NCI-H748 (cell line): ENCODE results near the gene LBR.
"Not testable (repeated sequence)": the region's sequence is repeated elsewhere in the genome, so short reads cannot be mapped to it uniquely, and the experiment has no call there.

Source experiments
- DNase-seq: peaks from one replicate; lab custom pipeline; 2025; ENCODE audit not compliant: unreplicated experiment; lab: John Stamatoyannopoulos, UW

The LBR gene

DNA sequence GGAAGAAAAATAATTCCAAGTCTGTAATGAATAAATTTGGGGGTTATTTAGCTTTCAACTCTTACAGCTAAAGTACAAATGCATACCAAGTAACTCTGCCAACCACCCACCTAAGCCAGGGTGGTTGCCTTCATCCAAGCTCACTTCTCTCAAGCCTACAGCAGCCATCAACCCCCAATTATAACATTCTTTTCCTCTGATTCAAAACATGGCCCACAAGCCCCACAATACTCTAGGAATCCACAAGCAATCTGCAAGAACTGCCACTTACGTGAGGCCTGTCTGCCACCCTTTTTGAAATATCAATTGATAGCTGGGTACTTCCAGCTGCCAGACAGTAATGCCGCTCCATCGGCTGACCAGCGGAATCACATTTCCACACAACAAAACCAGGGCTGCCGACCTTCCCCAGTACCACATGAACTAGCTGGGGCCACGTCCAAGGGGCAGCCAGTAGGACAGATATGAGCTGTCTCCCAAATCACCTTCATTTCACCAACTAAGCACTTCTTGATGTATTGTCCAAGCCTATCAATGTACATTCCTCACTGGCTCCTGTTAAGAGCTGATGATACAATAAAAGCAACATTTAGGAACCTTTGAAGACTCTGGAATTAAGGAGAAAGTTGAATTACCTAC, 3.2 kb downstream of the LBR start:
- no peak for DNase-seq

DNA sequence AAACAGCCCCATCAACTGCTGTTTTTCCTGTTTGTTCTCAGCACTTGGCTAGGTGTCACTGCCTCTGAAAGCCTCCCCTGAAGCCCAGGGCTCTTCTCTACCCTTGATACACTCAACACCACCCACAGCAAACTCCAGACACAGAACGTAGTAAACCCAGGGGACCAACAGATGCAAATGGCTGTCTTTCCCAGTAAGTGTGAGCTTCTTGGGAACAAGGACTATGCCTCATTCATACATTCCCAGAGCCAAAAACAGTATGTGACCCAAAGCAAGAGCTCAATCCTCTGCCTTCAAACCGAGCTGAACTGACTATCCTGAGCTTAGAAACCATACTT, 4.4 kb downstream of the LBR start:
- DNase-seq: no peak

DNA sequence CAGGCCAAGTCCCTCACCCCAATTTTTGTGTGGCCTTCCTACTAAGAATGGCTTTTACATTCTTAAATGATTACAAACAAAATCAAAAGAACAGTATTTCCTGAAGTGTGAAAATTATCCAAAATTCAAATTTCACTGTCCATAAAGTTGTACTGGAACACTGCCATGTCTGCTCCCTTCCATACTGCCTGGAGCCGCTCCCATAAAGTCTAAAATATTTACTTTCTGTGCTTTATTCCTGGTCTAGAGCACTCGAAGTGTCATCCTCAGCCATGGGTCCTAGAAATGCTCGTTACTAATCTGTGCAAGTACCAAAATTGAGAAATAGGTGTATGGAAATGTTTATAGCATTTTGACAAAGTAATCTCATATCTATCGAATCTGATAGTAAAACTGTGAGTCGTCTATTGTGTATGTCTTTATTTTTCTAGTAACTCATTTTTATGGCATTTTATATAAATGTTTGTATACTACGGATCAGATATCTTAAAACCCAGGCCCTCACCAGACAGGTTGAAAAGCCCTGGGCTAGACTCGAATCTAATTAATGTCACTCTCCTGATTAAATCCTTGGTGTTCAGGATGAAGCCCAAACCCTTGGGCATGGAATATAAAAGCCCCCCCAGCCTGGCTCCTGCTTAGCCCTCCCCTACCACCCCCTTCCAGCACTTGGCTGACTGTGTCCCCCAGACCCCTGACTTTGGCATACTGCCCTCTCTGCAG, 4.9 kb downstream of the LBR start:
- no peak for DNase-seq

DNA sequence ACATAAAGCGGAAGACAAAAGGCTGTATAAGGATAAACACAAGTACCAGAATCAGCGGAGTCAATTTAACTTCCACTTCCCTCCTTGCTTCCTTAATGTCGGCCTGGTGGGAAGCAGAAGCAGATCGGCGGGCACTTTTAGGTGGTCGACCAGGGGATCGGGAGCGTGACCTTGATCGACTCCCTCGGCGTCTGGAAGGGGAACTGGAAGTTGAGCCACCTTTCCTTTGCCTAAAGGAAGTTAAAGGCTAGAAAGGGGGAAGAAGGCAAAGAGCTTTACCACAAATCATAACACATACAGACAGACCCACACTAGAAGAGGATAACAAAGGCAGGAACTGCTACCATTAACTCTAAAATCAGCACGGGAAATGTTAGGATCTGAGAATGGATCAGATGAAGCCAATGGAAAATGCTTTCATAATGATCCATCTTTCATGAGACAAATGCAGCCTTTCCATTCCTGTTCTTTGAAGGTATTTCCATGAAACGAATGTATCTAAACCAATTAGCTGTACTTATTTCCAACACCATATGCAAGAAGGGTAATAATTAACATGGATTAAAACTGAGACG, 5.7 kb downstream of the LBR start:
- DNase-seq: no peak

DNA sequence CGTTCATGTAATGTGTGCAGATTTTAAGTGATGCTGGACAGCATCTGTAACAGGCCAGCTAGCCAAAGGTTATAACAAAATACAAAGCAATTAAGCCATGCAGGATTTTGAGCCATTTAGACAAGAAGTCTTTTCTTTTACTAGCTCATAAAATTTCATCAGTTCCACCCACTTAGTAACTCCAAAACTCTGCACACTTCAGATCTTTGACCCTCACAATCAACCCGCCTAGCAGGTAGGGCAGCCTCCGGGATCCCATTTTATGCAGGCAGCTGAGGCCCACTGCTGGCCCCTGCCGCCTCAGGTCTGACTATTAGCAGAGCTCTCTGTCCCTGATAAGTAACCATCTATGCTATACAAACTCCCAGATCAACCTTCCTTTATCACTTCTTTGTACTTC, 9.2 kb downstream of the LBR start:
- DNase-seq: no peak

DNA sequence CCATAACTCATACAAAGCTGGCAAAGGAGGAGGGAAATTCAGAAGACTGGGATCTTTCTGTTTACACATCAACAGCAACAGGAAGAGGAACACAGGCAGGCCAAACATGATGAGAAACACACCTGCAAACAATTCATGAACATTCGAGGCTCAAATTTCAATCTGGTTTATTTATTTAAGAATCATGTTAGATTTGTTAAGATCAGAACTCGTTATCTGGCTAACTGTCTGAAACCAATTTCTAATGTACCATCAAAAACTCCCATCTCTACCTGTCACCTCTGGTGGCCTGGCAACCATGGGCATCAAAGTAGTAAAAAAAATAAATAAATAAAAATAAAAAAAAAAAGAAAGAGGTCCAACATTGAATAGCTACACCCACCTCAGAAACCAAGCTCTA, 9.8 kb downstream of the LBR start:
- peak; percentile 34 for DNase-seq

DNA sequence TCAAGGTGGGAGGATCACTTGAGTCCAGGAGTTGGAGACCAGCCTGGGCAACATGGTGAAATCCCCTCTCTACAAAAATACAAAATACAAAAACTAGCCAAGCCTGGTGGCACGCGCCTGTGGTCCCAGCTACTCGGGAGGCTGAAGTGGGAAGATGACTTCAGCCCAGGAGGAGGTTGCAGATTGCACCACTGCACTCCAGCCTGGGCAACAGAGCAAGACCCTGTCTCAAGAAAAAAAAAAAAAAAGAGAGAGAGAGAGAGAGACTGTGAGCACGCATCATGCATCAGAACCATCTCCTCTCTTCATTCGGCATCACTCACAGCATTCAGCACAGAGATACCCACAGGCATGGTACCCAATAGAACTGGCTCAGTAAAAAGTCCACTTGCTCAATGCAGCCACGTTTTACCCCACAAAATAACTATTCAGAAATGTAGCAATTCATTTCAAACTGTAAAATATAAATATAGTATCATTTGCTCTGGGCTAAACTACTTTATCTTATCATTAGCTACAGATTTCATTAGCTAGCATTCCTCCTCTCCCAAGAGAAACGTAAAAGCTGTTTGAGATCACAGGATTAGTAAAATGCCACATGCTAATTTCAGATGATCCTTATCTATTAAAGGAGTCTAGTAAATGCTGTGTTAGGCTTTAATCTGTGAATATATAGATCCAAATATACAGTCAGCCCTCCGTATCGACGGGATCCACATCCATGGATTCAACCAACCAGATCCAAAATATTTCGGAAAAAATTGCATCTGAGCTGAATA, 11.7 kb downstream of the LBR start:
- DNase-seq: no peak

DNA sequence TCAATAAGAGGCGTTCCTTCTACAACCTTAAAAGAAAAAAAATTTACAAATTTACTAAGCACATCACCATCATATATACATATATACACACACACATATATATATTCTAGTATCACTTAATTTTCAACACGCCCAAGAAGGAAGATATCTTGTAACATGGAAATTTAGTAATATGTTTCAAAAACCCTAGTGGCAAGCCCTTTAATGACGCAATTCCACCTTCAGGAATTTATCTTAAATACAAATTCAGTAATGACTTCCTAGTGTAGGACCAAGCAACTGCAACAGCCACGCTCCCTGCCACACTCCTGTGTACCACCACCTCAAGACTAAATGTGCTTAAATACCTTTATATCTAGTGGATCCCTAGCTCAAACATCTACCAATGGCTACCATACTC, 12.5 kb downstream of the LBR start:
- DNase-seq: no peak

DNA sequence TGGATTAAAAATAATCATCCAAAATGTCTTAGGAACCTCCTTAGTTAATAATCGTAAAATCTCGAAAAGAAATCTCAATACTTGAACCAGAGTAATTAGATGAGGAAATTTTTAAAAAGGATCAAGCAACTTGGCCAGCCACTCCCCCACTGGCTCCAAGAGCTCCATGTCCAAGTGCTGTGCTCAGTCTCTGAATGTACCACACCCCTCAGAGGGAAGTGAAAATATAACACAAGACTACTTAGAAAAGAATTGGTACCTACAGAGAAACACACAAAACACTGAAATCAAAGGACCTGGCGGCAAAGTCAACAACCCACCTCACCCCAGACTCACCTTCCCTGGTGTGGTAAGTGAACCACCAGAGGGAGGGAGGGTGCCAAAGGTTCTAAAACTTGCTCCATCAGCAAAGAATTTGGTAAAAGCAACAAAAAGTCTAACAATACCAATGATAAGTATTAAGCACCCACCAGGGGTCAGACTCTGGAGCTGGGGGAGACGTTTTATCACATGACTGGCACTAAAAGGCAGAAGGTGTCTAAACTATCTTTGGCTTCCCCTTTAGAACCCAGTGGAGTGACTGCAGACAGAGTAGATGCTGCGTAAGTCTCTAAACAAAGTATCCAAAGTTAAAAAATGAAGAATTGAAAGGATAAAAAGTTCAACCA, 14.0 kb downstream of the LBR start:
- DNase-seq: no peak

DNA sequence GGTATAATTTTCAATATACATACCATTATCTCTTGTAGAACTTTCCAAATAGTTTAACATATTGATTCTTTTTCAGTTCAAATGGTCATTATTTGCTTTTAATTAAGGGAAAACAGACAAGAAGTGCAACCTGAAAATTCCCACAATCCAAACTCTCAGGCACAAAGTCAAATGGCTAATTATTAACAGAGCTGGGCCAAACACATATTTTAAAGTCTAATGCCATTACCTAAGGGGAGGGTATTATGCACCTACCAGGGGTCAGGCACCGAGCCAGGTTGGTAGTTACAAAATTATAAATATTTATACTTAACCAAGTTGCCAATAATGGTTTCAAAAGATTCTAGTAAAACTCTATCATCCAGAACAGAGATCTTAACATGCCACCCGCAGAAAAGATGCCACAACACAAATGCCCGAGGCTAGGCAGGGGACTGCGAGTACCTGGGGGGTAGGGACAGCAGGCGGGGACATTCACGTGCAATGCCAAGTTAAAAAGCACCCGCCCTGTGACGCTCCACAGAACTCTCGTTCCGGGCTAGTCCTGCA, 15.0 kb downstream of the LBR start:
- no peak for DNase-seq

DNA sequence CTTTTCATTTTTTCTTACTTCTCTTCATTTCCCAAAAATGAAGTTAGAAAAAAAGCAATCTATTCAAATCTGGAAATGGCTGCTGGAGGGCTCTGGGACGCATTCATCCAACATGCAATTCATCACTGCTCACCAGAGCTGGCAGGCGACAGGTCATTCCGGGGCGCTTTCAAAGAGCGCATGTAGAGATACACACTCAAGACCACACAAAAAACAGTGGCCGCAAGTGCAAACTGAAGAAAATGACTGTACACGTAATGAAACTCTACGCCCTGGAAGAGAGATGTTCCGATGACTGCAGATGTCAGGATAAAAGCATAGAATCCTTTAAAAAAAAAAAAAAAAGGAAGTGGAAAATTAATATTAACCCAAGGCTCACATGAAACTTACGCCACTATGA, 15.5 kb downstream of the LBR start:
- DNase-seq: no peak

DNA sequence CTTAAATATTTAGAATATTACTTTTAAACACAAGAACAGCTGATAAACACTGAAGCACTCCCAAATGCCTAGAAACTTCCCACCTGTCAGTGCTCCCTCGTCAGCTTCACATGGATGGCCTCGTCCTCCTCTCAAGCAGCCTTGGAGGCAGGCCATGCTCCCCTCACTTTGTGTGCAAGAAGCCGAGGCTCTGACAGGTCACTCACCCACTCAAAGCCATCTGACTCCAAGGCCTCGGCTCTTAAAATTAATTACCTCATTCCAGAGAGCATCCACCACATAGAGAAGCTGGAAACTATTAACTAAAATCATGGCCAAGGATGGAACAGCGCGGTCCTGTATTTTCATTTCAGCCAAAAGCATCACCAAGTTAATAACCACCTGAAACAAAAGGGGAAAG, 17.8 kb downstream of the LBR start:
- DNase-seq: no peak

DNA sequence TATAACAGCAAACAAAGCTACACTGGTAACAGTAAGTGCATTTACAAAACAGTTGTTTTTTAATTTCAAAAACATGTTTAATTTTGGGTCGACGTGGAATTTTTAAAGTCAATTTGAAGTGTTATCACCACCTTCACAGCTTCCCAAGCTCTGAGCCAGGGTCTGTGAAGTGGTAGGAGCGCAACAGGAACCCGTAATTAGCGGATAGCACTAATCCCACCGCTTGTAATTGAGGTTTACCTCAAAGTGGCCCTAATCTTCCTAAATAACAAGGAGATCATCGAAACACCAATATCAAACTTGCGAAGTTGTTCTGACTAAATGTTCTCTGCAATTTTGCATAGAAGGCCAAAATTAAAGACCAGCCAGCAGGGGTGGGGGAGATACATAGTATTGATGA, 18.8 kb downstream of the LBR start:
- no peak for DNase-seq

DNA sequence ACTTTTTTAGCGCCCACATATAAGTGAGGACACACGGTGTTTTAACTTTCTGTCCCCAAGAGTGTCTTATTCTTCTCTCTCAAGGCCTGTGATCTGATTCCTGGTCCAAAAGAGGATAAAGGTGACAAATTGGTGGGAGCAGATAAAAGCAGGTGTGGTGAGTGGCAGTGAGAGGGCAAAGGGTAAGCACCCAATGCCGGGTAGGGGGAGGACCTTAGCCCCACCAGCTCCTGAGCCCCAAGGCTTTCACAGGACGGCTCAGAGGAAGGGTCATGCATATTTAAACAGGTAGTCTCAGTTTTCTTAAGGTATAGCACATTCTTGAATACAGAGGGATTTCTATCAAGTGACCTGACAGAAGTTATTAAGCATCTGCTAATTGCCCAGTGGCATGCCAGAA, 19.6 kb downstream of the LBR start:
- no peak for DNase-seq

DNA sequence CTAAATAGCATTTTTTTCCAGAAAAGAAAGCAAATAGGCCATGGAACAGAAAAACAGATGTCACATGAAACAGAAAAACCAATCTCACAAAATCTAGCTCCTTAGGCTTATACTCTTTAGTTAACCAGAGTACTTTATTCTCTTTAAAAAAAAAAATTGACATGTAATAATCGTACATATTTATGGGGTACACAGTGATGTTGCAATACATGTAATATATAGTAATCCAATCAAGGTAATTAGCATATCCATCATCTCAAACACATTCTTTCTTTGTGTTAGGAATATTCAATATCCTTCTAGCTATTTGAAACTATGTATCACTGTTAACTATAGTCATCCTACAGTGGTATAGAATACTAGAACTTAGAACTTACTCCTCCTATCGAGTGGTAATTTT, 20.1 kb downstream of the LBR start:
- DNase-seq: no peak

DNA sequence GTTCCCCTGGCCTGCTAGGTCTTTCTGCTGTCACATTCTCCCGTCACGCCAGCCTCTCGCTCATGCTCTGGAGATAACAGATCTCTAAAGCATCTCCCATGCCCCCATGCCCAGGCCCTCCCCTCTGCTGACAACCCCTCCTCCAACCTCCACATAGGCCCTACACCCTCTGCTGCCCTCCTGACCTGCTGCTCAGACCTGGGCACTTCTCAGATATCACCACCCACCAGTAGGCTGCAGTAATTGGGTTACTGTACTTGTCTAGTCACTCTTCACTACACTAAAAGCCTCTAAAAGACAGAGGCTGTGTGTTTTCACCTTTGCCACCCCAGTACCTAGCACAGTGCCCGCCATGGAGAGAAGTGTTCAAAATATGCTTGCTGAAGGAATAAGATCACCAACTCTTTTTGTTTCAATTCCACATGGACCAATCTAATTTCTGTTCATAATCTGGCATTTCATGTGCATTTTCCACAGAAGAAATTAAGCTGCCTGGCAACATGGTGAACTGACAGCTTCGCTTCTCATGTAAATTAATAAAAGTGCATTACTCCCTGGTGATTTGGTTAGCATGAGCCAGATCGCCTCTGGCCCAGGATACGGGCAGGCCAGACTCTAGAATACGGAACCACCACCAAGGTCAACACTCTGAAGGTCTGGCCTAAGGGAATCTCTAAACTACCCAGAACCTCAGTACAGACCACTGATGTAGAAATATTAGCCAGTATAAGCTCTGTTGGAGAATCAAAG, 20.7 kb downstream of the LBR start:
- DNase-seq: no peak

DNA sequence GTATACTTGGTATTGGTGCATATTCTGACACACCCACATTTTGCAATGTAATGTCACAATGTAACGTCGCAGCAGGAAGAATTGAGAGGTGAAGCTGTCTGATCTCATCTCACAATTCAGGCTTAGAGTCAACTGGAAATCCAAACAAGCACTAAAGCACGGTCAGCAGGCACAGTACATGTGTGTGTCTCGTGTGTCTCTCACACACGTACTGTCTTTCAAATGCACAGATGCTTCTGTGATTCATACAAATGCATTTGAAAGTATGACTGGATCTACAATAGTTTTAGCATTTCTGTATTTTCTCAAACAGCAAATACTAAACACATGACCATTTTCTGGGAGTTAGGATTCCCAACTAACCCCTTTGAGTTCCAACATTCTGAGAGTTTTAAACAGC, 26.9 kb downstream of the LBR start:
- DNase-seq: no peak

DNA sequence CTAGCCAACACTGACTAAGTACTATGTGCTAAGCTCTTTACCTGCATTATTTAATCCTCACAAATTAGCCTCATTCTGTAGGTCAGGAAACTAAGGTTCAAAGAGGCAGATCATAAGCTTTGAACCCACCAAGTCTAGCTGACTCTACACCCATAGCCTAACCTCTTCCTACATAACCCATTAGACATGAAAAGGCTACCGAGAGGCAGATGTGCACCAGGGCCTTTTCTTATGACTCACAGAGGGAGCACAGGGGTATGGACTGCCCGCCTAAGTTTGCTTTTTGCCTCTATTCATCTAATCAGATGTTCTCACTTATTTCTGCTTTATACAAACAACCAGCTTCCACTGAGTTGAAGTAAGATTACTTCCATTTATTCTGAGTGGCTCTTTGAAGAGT, 31.5 kb downstream of the LBR start:
- no peak for DNase-seq

DNA sequence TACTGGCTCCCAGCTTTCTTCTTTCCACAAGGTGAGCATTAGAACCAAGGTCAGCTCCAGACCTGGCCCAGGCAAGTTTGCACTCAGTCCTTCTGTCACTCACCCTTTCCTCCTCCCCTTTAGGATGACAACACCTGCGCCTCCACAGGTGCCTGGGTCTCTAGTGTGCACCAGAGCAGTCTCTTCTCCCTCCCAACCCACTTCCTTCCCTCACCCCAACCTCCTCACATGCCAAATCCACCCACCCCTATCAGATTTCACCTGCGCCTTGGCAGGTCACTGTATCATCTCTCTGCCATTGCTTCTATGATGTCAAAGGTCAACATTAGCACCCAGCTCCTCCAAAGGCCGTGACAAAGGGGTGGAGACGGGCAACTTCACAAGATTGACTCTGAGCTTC, 38.0 kb downstream of the LBR start:
- DNase-seq: no peak

DNA sequence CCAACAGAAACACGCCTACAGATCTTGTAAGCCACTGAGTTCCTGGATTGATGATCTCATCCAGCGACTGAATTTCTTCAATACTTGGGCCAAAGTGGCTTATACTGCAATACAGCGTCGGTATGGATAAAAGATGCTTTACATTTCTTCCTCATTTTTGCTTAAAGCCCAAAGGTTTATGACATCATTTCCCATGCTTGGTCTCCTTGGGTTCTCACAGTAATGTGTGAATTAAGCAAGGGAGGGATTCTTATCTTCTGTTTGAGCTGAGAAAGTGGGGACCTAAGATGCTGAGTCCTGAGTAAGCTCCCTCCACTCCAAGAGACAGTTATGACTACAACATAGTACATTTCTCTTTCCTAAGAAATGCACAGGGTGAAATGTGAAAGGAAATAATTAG, 39.5 kb downstream of the LBR start:
- no peak for DNase-seq

DNA sequence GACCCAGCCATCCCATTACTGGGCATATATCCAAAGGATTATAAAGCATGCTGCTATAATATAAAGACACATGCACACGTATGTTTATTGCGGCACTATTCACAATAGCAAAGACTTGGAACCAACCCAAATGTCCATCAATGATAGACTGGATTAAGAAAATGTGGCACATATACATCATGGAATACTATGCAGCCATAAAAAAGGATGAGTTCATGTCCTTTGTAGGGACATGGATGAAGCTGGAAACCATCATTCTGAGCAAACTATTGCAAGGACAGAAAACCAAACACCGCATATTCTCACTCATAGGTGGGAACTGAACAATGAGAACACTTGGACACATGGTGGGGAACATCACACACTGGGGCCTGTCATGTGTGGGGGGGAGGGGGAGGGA, 41.0 kb downstream of the LBR start:
- not testable (repeated sequence) for DNase-seq
